Esophagus squamous epithelium (tissue), 4 donors: ENCODE results near the gene UNC5C.

Experiments
- POLR2A ChIP-seq, 4 donors: fragments of 450-650 bp; IDR thresholded peaks; one replicate each; pipeline ENCODE4 v1.6.1; 2017; ENCODE audit warnings: antibody characterized with exemption in 4 of 4, mild to moderate bottlenecking in 4 of 4, moderate library complexity in 3 of 4
- TF ChIP-seq, protein P1 (sequence below), 6 experiments: fragments of 450-650 bp in 4 of 6; fragments of 200-600 bp in 2 of 6; sonication (generic) in 2 of 6; IDR thresholded peaks; one replicate each; pipeline ENCODE4 v1.5.1; 2016 to 2019; ENCODE audit warnings: antibody characterized with exemption in 6 of 6, mild to moderate bottlenecking in 4 of 6, moderate library complexity in 4 of 6

- TF ChIP-seq, protein P1, sequence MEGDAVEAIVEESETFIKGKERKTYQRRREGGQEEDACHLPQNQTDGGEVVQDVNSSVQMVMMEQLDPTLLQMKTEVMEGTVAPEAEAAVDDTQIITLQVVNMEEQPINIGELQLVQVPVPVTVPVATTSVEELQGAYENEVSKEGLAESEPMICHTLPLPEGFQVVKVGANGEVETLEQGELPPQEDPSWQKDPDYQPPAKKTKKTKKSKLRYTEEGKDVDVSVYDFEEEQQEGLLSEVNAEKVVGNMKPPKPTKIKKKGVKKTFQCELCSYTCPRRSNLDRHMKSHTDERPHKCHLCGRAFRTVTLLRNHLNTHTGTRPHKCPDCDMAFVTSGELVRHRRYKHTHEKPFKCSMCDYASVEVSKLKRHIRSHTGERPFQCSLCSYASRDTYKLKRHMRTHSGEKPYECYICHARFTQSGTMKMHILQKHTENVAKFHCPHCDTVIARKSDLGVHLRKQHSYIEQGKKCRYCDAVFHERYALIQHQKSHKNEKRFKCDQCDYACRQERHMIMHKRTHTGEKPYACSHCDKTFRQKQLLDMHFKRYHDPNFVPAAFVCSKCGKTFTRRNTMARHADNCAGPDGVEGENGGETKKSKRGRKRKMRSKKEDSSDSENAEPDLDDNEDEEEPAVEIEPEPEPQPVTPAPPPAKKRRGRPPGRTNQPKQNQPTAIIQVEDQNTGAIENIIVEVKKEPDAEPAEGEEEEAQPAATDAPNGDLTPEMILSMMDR (IDR thresholded peaks at IDR 0.05): no peak
- no peak for TF ChIP-seq POLR2A (IDR thresholded peaks at IDR 0.05)
These were observed 24.0 kb downstream of the UNC5C start for GRCh38 chr4:95524729-95525128.
